ENCODE results near the gene UGT1A3.
"Not testable (repeated sequence)": the region's sequence is repeated elsewhere in the genome, so short reads cannot be mapped to it uniquely, and the experiment has no call there.

Gene UGT1A3

GRCh38 chr2:233708942-233709341, 19.9 kb upstream of the UGT1A3 start:
- DNase-seq = no peak

GRCh38 chr2:233711312-233712008, 17.4 kb upstream of the UGT1A3 start:
- peak; percentile 30 to 38 for DNase-seq

GRCh38 chr2:233712611-233713261, 16.1 kb upstream of the UGT1A3 start, which contains the start of gene UGT1A5:
TSS of gene UGT1A5 (plus strand) at chr2:233712907. CDS start at chr2:233712992, 85 bp downstream.
- no peak for DNase-seq

- DNase-seq = no peak
Measured at GRCh38 chr2:233713262-233713615, 15.6 kb upstream of the UGT1A3 start.

GRCh38 chr2:233714121-233714520, 14.7 kb upstream of the UGT1A3 start:
- DNase-seq = no peak

- DNase-seq = no peak
Measured at GRCh38 chr2:233718552-233718951, 10.3 kb upstream of the UGT1A3 start, which contains the start of gene UGT1A4. TSS of gene UGT1A4 (plus strand) at chr2:233718736. CDS start at chr2:233718821, 85 bp downstream.

- not testable (repeated sequence) for DNase-seq
Measured at GRCh38 chr2:233736868-233737653, 8.2 kb downstream of the UGT1A3 start.

GRCh38 chr2:233740870-233741269, 12.0 kb downstream of the UGT1A3 start:
- no peak for DNase-seq

GRCh38 chr2:233743464-233744259, 14.8 kb downstream of the UGT1A3 start:
- no peak for DNase-seq

GRCh38 chr2:233745073-233745755, 16.4 kb downstream of the UGT1A3 start:
- no peak for DNase-seq

- DNase-seq = not testable (repeated sequence)
Measured at GRCh38 chr2:233745838-233746237, 17.0 kb downstream of the UGT1A3 start.

GRCh38 chr2:233746475-233747282, 17.8 kb downstream of the UGT1A3 start:
- no peak for DNase-seq

- no peak for DNase-seq
Measured at GRCh38 chr2:233747283-233747544, 18.4 kb downstream of the UGT1A3 start.

GRCh38 chr2:233750689-233751088, 21.8 kb downstream of the UGT1A3 start:
- not testable (repeated sequence) for DNase-seq

- DNase-seq = not testable (repeated sequence)
Measured at GRCh38 chr2:233751212-233752009, 22.6 kb downstream of the UGT1A3 start.

- DNase-seq = no peak
Measured at GRCh38 chr2:233754872-233755611, 26.2 kb downstream of the UGT1A3 start.

GRCh38 chr2:233756429-233757081, 27.7 kb downstream of the UGT1A3 start:
- DNase-seq = no peak

GRCh38 chr2:233758141-233758540, 29.3 kb downstream of the UGT1A3 start:
- no peak for DNase-seq

- DNase-seq = no peak
Measured at GRCh38 chr2:233758849-233759248, 30.0 kb downstream of the UGT1A3 start.
